Measurements from ENCODE around the gene SMCO3.

- TF ChIP-seq CREB5 (CRISPR knock-in tag; IDR thresholded peaks at IDR 0.05; ENCODE audit: low read depth) (no peak), ZFP3 (CRISPR knock-in tag; IDR thresholded peaks at IDR 0.05) (no peak), CSRNP3 (CRISPR knock-in tag; IDR thresholded peaks at IDR 0.05) (no peak), ARNTL (CRISPR knock-in tag; IDR thresholded peaks at IDR 0.05; ENCODE audit: borderline replicate concordance, low read depth) (no peak)
Measured at GRCh38 chr12:14781563-14781962, 32.4 kb downstream of the SMCO3 start.
